Measurements from ENCODE around the gene ZIC4. TPM values are rescaled to one million over a fixed set of nuclear protein-coding genes. Genes with fewer than 3 reads are reported as not detected.

Gene ZIC4
- total and polyA plus RNA-seq, 2 experiments from 2014 or later, result 0.17 TPM; not detected in 1

- H3K36me3 ChIP-seq (replicated peaks; ENCODE audit: insufficient read depth, low read depth), result no peaks in the 10 kb centered on the region
- H3K4me3 ChIP-seq, result peak overlapping the region; percentile 32
- peak overlapping the region; percentile 85 for H3K4me2 ChIP-seq
- no peak overlapping the region for H3K27ac ChIP-seq
- TF ChIP-seq CTCF (IDR thresholded peaks at IDR 0.05; ENCODE audit: poor library complexity) (no peak), EZH2 (IDR thresholded peaks at IDR 0.05; ENCODE audit: borderline replicate concordance) (no peak), EZH2phosphoT487 (IDR thresholded peaks at IDR 0.05; ENCODE audit: low read depth, severe bottlenecking, unreplicated experiment) (no peak)
- no peaks in the 10 kb centered on the region for H3K4me1 ChIP-seq (ENCODE audit: insufficient read depth)
- no peaks in the 10 kb centered on the region for H3K79me2 ChIP-seq
- no peaks in the 10 kb centered on the region for H3K9me3 ChIP-seq (ENCODE audit: low read depth)
- 3% methylated on average over 54 of the region's 54 CpGs for WGBS (ENCODE audit: low lambda C conversion rate, missing lambda C conversion rate)
- H2AFZ ChIP-seq, result peak overlapping the region; percentile 29
- no peaks in the 10 kb centered on the region for H4K20me1 ChIP-seq (ENCODE audit: insufficient read depth, poor library complexity, severe bottlenecking)
- H3K9me2 ChIP-seq (replicated peaks; ENCODE audit: insufficient read depth), result no peaks in the 10 kb centered on the region
- DNase-seq (ENCODE audit: low spot score), result peak; percentile 69
- H3K27me3 ChIP-seq, result peaks cover 100% of the 10 kb centered on the region
Measured at GRCh38 chr3:147418808-147419701, 12.7 kb upstream of the ZIC4 start.

- H2AFZ ChIP-seq, result no peak overlapping the region
- no peaks in the 10 kb centered on the region for H4K20me1 ChIP-seq (ENCODE audit: insufficient read depth, poor library complexity, severe bottlenecking)
- H3K9me2 ChIP-seq (replicated peaks; ENCODE audit: insufficient read depth), result no peaks in the 10 kb centered on the region
- 29% methylated on average over 4 of the region's 4 CpGs for WGBS (ENCODE audit: low lambda C conversion rate, missing lambda C conversion rate)
- TF ChIP-seq EZH2phosphoT487 (IDR thresholded peaks at IDR 0.05; ENCODE audit: low read depth, severe bottlenecking, unreplicated experiment) (no peak), CTCF (IDR thresholded peaks at IDR 0.05; ENCODE audit: poor library complexity) (no peak)
- no peak for DNase-seq (ENCODE audit: low spot score)
- no peaks in the 10 kb centered on the region for H3K79me2 ChIP-seq
- H3K4me1 ChIP-seq (ENCODE audit: insufficient read depth), result no peaks in the 10 kb centered on the region
- H3K9me3 ChIP-seq (ENCODE audit: low read depth), result no peaks in the 10 kb centered on the region
- no peaks in the 10 kb centered on the region for H3K36me3 ChIP-seq (replicated peaks; ENCODE audit: insufficient read depth, low read depth)
- H3K4me3 ChIP-seq, result no peak overlapping the region
- peak overlapping the region; percentile 85 for H3K4me2 ChIP-seq
- no peak overlapping the region for H3K27ac ChIP-seq
- H3K27me3 ChIP-seq, result peaks cover 98% of the 10 kb centered on the region
Measured at GRCh38 chr3:147418371-147418781, 12.0 kb upstream of the ZIC4 start.

- Histone ChIP-seq H3K9me2 (replicated peaks; ENCODE audit: insufficient read depth) (no peaks in the 10 kb centered on the region), H3K4me3 (no peak overlapping the region), H3K4me2 (no peak overlapping the region), H4K20me1 (ENCODE audit: insufficient read depth, poor library complexity, severe bottlenecking) (no peaks in the 10 kb centered on the region), H3K36me3 (replicated peaks; ENCODE audit: insufficient read depth, low read depth) (no peaks in the 10 kb centered on the region), H3K4me1 (ENCODE audit: insufficient read depth) (peaks cover 4% of the 10 kb centered on the region), H3K27ac (no peak overlapping the region), H3K9me3 (ENCODE audit: low read depth) (no peaks in the 10 kb centered on the region), H3K79me2 (no peaks in the 10 kb centered on the region), H3K27me3 (peaks cover 98% of the 10 kb centered on the region), H2AFZ (no peak overlapping the region)
- DNase-seq (ENCODE audit: low spot score), result no peak
- WGBS (ENCODE audit: low lambda C conversion rate, missing lambda C conversion rate), result 53% methylated on average over 7 of the region's 7 CpGs
- no peak for TF ChIP-seq EZH2 (IDR thresholded peaks at IDR 0.05; ENCODE audit: borderline replicate concordance)
- no peak for TF ChIP-seq EZH2phosphoT487 (IDR thresholded peaks at IDR 0.05; ENCODE audit: low read depth, severe bottlenecking, unreplicated experiment)
- no peak for TF ChIP-seq CTCF (IDR thresholded peaks at IDR 0.05; ENCODE audit: poor library complexity)
Measured at GRCh38 chr3:147417551-147418295, 11.4 kb upstream of the ZIC4 start.
